Fibroblast of skin of scalp (primary cell): ENCODE measurements around the gene KIAA2012.

Experiments used
- DNase-seq: peaks from one replicate; pipeline ENCODE4 v3.0.0-alpha.2; 2013

KIAA2012 gene

GRCh38 chr2:202043475-202043874 lies 29.6 kb upstream of the KIAA2012 start:
- DNase-seq = no peak

GRCh38 chr2:202044777-202045176 lies 28.3 kb upstream of the KIAA2012 start:
- no peak for DNase-seq

- DNase-seq = no peak
These were observed 26.5 kb upstream of the KIAA2012 start for GRCh38 chr2:202046572-202046971.

DNA sequence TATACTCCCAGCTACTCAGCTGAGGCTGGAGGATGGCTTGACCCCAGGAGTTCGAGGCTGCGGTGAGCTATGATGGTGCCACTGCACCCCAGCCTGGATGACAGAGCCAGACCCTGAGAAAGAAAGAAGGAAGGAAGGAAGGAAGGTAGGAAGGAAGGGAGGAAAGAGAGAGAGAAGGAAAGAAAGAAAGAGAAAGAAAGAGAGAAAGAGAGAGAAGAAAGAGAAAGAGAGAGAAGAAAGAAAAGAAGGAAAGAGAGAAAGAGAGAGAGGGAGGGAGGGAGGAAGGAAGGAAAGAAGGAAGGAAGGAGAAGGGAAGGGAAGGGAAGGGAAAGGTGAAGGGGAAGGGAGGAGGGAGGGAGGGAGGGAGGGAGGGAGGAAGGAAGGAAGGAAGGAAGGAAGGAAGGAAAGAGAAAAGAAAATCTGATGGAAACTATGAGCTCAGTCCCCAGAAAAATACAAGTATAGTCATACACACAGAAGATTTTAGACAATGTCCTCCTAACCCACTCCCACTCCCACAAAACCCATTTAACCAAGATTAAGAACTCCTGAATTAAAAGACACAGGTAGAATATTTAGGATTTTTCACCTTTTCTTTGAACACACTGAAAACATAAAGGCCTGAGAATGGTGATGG lies 23.8 kb upstream of the KIAA2012 start:
- no peak for DNase-seq

GRCh38 chr2:202049840-202050239 lies 23.2 kb upstream of the KIAA2012 start:
- DNase-seq = no peak

- DNase-seq = no peak
These were observed 22.4 kb upstream of the KIAA2012 start for GRCh38 chr2:202050652-202051051.

- peak; percentile 81 for DNase-seq
These were observed 21.4 kb upstream of the KIAA2012 start for GRCh38 chr2:202051499-202052161.

DNA sequence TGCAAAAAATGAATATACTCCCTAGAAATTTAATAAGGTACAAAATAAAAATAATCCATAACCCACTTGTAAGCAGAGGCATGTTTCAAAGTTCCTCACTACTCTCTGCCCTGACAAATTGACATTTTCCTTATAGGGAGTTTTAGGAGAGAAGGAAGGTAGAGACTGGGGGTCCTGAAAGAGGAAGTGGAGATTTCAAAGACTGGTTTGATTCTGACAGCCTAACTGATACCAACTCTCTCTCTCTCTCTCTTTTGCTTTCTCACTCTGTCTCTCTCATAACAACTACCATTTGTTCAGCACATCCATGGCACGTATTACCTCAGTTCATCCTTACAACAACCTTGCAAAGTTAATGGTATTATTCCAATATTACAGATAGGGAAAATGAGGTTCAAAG lies 20.8 kb upstream of the KIAA2012 start:
- no peak for DNase-seq

DNA sequence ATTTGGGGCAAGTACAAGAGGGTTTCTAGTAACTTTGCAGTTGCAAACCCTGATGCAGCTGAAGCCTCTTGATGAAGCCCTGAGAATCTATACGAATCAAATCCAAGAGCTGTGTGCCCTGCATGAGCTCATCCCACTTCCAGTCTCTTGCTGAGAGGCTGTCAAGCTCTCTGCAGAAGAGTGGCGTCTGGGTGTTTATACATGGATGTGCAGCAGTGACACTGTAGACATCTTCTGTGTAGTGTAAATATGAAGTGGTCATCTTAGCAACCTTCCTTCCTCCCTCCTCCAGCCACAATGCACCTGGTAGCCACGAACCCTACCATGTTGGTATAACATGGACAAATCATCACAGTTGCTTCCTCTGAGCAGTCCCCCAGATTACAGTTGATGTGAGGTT lies 18.4 kb upstream of the KIAA2012 start:
- no peak for DNase-seq

DNA sequence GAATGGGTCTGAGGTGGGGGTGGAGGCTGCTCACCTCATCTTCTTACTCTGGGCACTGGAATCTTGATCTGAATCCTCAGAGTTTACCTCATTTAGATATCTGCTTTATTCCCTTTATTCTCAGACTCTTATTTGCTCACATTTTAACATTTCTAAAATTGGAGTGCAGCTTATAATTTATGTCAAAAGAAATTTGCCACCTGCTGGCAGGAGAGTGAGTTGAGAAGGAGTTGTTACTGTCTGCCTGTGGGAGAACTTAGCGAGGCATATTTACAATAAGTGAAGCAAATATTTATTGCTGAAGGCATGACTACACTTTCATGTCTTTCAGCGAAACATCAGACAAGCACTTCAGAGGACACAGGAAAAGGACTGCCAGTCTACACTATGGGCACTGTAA lies 16.4 kb upstream of the KIAA2012 start:
- peak; percentile 36 for DNase-seq

DNA sequence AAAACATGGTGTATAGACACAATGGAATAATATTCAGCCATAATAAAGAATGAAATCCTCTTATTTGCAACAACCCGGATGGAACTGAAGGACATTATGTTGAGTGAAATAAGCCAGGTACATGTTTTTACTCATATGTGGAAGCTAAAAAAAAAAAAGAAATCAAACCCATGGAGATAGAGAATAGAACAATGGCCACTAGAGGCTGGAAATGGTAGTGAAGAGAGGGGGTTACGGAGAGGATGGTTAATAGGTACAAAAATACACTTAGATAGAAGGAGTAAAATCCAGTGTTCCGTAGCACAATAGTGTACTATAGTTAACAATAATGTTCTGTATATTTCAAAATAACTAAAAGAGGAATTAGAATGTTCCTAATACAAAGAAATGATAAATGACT lies 12.8 kb upstream of the KIAA2012 start:
- DNase-seq = no peak

DNA sequence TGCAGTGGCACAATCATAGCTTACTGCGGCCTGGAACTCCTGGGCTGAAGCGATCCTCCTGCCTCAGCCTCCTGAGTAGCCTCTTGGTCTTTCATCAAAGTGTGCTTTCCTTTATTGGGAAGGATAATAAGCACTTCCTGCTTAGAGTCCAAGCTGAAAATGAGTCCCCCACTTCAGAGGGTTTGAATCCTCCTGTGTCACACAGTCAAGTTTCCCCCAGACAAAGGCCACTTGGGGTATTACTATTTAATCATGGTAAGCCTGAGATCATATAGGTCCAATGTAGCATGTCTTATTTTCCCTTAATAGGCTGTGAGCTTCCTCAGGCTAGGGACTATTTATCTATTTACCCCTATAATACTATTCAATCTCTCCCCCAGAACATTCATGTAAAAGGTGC lies 11.4 kb upstream of the KIAA2012 start:
- DNase-seq = no peak

- peak; percentile 80 for DNase-seq
These were observed 8.7 kb upstream of the KIAA2012 start for GRCh38 chr2:202064171-202064880.

DNA sequence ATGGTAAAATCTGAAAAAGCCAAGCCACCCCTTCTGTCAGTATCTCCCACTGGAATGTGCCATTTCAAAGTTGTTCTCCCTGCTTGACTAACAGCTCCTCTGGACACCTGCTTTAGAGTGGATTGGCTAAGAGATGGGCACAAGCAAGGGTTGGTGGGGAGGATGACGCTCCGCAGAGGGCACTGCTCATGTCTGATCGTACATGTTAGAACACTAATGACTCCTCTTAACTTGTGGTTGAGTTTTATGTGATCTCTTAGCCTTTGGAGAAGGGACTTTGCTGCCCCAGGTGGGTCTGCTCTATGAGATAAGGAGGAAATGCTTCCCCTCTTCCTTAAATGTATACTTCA lies 8.2 kb upstream of the KIAA2012 start:
- no peak for DNase-seq

DNA sequence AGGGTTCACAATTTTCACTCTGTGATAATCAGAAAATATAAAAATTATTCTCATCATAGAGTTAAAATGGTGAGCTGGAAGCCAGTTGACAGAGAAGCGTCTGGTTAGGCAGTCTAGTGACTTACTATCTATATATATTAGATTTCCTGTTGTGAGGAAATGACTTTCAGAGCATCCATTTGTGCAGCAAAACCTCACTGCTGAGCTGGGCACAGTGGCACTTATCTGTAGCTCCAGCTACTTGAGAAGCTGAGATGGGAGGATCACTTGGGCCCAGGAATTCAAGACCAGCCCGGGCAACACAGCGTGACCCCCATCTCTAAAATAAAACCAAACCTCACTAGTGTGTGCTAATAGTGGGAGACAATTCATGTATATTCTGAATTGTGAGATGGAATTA lies 7.2 kb upstream of the KIAA2012 start:
- DNase-seq = no peak

DNA sequence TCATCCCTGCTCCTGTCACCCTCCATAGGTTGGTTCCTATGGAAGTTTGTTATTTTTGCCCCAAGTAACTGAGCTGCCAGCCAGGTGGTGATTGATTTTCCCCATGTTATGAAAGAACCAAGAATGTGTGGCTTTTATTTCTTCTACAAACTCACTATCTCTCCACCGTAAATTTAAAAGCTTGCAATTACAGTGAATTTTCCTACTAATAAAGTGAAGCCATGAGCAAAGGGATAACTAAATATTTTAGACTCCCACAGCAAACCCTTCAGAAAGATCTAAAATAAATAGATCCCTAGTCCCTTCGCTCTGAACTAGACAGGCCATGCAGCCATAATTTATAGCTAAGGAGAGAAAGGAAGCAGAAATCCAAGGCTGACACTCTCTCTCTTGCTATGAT lies 6.2 kb upstream of the KIAA2012 start:
- no peak for DNase-seq

GRCh38 chr2:202067589-202067988 lies 5.5 kb upstream of the KIAA2012 start:
- no peak for DNase-seq

GRCh38 chr2:202069170-202070067 lies 3.6 kb upstream of the KIAA2012 start:
- DNase-seq = no peak

DNA sequence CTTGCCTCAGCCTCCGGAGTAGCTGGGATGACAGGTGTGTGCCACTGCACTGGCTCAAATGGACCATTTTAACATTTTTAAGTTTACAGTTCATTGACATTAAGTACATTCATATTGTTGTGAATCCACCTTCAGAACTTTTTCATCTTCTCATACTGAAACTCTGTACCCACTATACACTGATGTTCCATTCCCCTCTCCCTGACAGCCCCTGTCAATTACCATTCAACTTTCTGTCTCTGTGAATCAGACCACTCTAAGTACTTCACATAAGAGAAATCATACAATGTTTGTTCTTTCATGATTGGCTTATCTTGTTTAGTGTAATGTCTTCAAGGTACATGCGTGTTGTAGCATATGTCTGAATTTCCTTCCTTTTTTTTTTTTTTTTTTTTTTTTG lies 1.9 kb upstream of the KIAA2012 start:
- no peak for DNase-seq

DNA sequence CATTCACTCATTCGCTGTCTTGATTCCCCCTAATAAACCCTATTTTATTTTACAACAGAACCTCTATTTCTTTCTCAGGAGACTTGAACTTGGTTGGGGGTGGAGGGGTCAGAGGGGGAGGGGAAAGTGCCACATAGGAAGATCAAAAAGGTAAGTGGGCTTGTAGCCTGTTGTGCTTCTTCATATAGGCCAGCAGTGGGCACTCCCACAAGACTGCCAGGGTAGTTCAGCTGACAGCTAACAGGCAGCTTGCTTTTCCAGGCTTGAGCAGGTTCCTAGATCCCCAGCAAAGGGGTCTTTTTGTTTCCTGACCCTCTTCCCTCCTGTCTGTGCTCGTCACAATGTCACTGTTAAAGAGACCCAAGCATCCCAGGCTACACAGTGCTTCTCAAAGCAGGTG lies 829 bp upstream of the KIAA2012 start:
- no peak for DNase-seq

GRCh38 chr2:202074324-202074723 lies 1.3 kb downstream of the KIAA2012 start:
- peak; percentile 23 for DNase-seq

DNA sequence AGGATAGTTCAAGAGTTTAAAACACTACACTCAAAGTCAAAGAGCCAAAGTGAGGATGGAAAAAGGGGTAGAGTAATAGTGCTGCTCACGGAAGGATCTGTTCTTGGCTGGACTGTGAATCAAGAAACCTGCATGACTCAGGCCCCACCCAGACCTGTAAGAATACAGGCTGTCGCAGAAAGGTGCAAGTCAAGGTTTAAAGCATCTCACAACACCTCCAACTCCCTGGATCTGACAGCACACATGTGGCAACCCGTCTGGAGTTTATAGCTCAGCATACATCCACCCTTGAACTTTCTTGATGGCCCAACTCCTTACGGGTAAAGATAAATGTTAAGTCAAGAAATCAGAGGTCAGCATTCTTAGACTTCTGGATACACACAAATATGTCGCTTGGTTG lies 6.3 kb downstream of the KIAA2012 start:
- no peak for DNase-seq

DNA sequence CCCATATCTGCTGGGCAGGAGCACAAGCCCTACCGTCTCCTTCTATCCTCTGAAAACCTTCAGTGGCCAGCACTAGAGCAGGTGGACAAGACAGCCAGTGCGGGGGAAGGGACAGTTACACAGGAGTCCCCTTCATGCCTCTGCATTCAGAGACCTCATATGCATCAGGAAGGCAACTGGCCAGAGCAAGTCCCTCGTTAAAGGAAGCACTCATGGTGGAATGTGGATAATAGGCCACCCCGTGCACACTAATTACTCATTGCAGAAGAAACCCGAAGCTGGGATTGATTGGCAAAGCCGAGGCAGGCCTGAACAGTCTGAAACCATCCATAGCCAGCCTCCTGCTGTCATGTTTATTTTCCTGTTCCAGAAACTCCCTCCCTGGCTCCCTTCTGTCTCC lies 11.2 kb downstream of the KIAA2012 start:
- DNase-seq = peak; percentile 47
